Retinal pigment epithelial cell (primary cell): ENCODE data around the gene ENPEP.
"Not testable (repeated sequence)": the region's sequence is repeated elsewhere in the genome, so short reads cannot be mapped to it uniquely, and the experiment has no call there.

Experiments
- DNase-seq: peaks from one replicate; pipeline ENCODE4 v3.0.0-alpha.2; 2010; ENCODE audit warnings: low read depth
- H3K4me3 ChIP-seq: 2 replicates; pipeline ENCODE4 v1.5.1; 2011; ENCODE audit warnings: mild to moderate bottlenecking, low read length, control low read depth, moderate library complexity
- TF ChIP-seq, protein P1 (sequence below): conservative IDR thresholded peaks from 2 replicates; pipeline ENCODE4 v1.5.1; 2011; ENCODE audit warnings: low read depth, low read length, control low read depth, inconsistent platforms

ENPEP gene

DNA sequence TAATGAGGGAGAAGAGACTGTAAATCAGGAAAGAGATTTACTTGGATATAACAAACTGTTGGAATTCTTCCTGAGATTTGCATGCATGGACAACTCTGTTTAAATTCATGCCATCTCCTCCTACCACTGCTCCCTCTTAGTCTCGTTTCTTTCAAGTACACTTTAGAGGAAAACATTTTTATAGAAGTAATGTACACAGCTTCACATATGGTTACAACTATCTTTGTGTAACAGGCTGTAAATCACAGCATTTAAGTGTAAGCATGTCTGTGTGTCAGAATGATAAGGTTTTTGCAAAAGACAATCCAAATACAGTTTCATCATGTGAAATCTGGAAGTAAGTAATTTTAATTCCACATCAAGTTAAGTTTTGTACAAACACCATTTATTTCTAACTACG lies 21.5 kb upstream of the ENPEP start:
- no peak overlapping the region for H3K4me3 ChIP-seq
- no peak for DNase-seq
- TF ChIP-seq, protein P1, sequence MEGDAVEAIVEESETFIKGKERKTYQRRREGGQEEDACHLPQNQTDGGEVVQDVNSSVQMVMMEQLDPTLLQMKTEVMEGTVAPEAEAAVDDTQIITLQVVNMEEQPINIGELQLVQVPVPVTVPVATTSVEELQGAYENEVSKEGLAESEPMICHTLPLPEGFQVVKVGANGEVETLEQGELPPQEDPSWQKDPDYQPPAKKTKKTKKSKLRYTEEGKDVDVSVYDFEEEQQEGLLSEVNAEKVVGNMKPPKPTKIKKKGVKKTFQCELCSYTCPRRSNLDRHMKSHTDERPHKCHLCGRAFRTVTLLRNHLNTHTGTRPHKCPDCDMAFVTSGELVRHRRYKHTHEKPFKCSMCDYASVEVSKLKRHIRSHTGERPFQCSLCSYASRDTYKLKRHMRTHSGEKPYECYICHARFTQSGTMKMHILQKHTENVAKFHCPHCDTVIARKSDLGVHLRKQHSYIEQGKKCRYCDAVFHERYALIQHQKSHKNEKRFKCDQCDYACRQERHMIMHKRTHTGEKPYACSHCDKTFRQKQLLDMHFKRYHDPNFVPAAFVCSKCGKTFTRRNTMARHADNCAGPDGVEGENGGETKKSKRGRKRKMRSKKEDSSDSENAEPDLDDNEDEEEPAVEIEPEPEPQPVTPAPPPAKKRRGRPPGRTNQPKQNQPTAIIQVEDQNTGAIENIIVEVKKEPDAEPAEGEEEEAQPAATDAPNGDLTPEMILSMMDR = no peak

DNA sequence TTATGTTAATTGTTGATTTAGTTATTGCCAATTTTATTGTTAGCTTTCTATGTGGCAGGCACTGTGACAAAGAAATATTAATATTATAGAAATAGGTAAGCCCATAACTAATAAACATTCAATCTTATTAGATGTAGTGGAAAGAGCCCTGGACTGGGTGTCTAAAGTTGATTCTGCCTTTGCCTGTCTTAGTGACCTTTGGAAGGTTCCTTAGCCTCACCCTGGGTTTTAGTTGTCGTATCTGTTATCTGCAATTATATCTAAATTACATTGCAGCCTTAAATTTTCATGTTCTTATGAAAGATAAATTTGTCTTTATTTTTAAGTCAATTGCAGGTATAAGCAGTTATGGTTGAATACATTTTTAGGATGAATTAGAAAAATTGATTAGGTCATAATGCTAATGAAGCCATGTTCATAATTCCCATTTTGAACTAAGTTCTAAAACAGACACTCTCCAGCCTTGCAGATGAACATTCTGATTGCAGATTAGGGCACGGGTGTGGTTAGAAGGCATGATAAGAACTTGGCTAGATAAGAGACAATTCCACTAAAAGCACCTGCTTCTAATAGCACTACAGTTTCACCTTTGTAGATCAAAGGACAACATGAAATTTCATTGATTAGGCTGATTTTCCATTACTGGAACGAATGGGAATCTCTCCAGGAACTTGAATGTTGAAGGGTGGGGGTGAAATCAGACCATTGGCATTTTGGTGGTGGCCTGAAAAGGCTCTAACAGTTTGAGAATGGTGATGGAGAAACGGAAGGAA lies 17.3 kb upstream of the ENPEP start:
- TF ChIP-seq, protein P1 = no peak
- no peak for DNase-seq
- no peak overlapping the region for H3K4me3 ChIP-seq

DNA sequence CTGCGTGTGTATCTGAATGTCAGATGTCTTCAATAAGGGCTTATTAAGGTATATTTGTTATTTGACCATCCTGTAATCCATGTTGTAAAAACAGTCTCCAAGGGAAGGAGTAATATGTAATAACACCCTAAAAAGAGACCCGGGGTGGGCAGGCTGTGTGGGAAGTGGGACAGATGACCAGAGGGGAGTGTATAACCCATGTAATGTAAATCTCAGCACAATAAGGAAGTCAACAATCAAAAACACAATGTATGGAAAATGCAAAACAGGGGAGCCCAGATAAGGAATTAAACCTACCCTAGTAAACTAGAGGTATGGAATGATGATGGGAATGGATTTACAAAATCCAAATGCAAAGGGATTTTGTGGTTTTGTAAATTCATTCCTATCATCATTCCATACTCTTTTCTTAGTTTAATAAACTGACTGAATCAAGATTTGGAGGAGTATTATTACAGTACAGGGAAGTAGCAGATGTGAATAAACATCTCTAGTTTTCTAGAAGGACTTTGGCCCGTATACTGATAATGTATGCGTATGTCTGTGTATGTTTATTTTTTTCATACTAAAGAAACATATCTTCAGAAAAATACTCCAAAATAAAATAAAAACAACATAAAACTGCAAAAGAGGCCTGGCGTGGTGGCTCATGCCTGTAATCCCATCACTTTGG lies 15.7 kb upstream of the ENPEP start:
- H3K4me3 ChIP-seq = no peak overlapping the region
- DNase-seq = no peak
- TF ChIP-seq, protein P1 = no peak

DNA sequence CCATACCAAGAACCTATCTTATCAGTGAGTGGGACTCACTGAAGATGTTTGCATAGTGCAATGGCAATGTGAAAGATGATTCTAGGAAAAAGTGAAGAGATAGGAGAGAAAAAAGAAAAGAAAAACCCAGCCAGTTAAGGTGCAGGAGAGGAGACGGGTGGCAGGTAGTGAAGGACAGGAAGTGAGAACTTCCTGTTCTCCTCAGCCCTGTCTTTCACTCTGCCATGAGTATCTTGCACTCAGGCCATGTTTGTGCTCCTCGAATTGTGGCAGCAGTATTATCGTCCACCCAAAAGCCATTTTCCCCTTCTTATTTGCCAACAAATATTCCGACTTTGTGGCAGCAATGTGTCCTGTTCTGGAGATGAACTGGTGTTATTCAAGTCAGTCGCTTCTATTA lies 8.6 kb upstream of the ENPEP start:
- H3K4me3 ChIP-seq = no peak overlapping the region
- TF ChIP-seq, protein P1 = no peak

DNA sequence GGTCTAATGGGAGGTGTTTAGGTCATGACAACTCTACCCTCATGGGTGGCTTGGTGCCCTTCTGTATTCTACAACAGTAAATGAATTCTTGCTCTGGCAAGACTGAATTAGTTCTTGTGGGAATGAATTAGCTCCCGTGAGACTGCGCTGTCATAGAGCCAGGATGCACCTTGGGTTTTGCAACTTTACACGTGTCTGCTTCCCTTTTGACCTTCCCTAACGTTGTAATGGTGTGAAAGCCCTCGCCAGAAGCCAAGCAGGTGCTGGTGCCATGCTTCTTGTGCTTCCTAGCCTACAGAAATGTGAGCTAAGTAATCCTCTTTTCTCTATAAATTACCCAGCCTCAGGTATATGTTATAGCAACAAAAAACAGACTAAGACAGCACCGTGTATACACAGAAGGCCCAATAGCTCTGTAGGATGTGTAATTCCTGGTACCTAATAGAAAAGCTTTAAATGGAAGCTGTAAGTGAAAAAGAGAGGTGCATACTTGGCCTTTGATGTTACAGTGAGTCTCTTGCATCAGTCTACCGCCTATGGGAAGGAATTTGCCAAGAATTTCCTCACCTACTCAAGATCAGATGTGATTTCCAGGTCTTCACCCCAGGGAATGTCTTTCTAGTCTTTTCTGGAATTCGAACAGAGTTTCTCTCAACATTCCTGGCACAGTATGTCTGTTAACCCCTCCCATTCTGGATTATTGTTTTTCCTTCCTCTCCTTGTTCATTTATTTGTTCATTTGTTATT lies 3.2 kb upstream of the ENPEP start:
- DNase-seq = no peak
- H3K4me3 ChIP-seq = no peak overlapping the region
- TF ChIP-seq, protein P1 = no peak

More for the DNA sequence above, 8.6 kb upstream of the ENPEP start:
- DNase-seq = no peak

DNA sequence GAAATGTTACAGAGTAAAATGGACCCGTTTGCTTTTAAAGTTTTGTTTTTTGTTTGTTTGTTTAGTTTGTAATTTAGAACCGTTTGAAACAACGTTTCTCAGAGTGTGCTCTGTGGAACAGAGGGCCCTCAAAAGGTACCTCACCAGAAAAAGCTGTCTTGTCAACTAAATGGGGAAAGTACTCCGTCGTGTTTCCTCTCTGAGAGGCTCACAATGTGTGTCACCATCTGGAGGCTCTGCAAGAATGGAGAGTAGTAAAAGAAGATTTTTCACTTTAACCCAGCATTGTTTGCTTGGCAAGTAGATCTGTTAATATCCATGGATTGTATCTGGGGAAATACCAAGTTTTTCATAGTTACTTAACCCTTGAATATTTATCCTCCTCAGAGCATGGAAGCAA lies 1.5 kb upstream of the ENPEP start:
- no peak for DNase-seq
- H3K4me3 ChIP-seq = no peak overlapping the region
- TF ChIP-seq, protein P1 = no peak

DNA sequence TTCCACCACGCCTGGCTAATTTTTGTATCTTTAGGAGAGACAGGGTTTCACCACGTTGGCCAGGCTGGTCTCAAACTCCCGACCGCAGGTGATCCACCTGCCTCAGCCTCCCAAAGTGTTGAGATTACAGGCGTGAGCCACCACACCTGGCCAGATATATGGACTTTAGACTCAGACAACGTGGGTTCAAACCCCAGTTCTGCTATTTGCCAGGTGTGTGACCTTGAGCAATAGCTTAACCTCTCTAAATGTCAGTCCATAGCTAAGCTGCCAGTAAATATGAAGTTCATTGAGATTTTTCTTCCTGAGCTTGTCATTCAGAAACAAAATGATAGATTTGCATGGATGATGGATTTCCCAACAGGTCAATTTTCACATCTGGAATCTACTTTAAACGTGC lies 875 bp upstream of the ENPEP start:
- not testable (repeated sequence) for DNase-seq, H3K4me3 ChIP-seq
